Endothelial cell of umbilical vein (primary cell): Measurements from ENCODE around the gene SH3PXD2A.

Experiments used
- EZH2 ChIP-seq: IDR thresholded peaks from 2 replicates; pipeline ENCODE4 v1.6.1; 2012; ENCODE audit warnings: borderline replicate concordance, low read depth, mild to moderate bottlenecking, moderate library complexity, low read length, inconsistent platforms; ENCODE audit not compliant: severe bottlenecking
- FOS ChIP-seq: IDR thresholded peaks from 2 replicates; pipeline ENCODE4 v1.6.1; 2011; ENCODE audit warnings: mild to moderate bottlenecking, low read length, moderate library complexity, borderline replicate concordance; ENCODE audit not compliant: insufficient read depth
- GATA2 ChIP-seq: IDR thresholded peaks from 2 replicates; pipeline ENCODE4 v1.7.0; 2011; ENCODE audit warnings: low read depth, mild to moderate bottlenecking, moderate library complexity, mixed read lengths, low read length; ENCODE audit not compliant: insufficient read length, insufficient read depth
- MYC ChIP-seq: IDR thresholded peaks from one replicate; pipeline ENCODE4 v1.6.1; 2011; ENCODE audit warnings: mild to moderate bottlenecking, low read depth, low read length
- POLR2A ChIP-seq: IDR thresholded peaks from 2 replicates; pipeline ENCODE4 v1.6.1; 2012; ENCODE audit warnings: low read depth, mild to moderate bottlenecking, control low read depth, low read length
- POLR2AphosphoS5 ChIP-seq: IDR thresholded peaks from 2 replicates; pipeline ENCODE4 v1.6.1; 2012; ENCODE audit warnings: low read depth, mild to moderate bottlenecking, control low read depth, low read length, moderate library complexity; ENCODE audit not compliant: insufficient read depth
- TF ChIP-seq, protein P1 (sequence below), 2 donors: IDR thresholded peaks; 1 replicate in 1 of 2; 2 replicates in 1 of 2; pipeline ENCODE4 v1.5.1; 2011; ENCODE audit warnings: low read length in 2 of 2, mild to moderate bottlenecking in 2 of 2, moderate library complexity in 2 of 2, control low read depth in 1 of 2, inconsistent platforms in 1 of 2, low read depth in 1 of 2; ENCODE audit not compliant: insufficient read depth in 1 of 2; ENCODE audit errors: extremely low read depth in 1 of 2
- TF ChIP-seq, protein P2 (sequence below): IDR thresholded peaks from 2 replicates; pipeline ENCODE4 v1.6.1; 2011; ENCODE audit not compliant: insufficient read depth, insufficient read length

DNA sequence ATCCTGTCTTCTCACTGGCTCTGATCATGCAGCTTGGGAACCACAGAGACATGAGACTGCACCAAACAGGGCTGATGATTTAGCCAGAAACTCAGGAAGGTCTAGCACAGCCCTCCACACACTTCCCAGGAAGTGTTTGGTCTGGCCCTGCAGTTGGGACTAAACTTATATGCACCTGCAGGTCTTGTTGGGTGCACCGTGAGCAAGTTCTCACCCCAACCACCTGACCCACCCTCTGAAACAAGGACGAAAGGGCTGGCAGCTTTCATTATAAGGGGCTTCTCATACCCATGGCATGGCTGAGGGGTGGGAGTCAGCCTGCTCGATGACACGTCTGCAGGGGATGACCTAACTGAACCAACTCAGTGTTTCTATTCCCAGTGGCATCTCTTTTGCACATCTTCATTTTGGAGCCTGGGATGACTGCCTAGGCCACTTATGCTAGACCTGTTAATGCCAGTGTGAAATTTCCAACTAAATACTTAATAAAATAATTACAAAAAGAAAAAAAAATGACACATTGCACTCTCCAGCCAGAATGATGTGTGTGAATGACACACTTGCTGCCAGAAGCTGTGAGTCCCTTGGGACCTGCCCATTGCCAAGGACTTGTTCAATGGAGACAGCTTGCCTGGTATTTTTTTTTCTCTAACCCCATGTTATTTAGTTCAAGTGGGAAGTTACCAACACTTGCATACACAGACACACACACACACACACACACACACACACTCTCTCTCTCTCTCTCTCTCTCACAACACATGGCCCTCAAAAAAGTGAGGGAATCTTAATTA lies 259.2 kb downstream of the SH3PXD2A start:
- TF ChIP-seq, protein P1, sequence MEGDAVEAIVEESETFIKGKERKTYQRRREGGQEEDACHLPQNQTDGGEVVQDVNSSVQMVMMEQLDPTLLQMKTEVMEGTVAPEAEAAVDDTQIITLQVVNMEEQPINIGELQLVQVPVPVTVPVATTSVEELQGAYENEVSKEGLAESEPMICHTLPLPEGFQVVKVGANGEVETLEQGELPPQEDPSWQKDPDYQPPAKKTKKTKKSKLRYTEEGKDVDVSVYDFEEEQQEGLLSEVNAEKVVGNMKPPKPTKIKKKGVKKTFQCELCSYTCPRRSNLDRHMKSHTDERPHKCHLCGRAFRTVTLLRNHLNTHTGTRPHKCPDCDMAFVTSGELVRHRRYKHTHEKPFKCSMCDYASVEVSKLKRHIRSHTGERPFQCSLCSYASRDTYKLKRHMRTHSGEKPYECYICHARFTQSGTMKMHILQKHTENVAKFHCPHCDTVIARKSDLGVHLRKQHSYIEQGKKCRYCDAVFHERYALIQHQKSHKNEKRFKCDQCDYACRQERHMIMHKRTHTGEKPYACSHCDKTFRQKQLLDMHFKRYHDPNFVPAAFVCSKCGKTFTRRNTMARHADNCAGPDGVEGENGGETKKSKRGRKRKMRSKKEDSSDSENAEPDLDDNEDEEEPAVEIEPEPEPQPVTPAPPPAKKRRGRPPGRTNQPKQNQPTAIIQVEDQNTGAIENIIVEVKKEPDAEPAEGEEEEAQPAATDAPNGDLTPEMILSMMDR (IDR thresholded peaks at IDR 0.05; ENCODE audit: extremely low read depth in 1 of 2, insufficient read depth in 1 of 2, low read depth in 1 of 2, low read length in 2 of 2): no peak
- TF ChIP-seq POLR2A (no peak), EZH2 (no peak), FOS (no peak), POLR2AphosphoS5 (no peak), GATA2 (no peak), MYC (no peak)
- TF ChIP-seq, protein P2, sequence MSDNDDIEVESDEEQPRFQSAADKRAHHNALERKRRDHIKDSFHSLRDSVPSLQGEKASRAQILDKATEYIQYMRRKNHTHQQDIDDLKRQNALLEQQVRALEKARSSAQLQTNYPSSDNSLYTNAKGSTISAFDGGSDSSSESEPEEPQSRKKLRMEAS: no peak
